B cell (primary cell): ENCODE results near the gene SAP30L. TPM values are rescaled to one million over a fixed set of nuclear protein-coding genes. Genes with fewer than 3 reads are reported as not detected.

Experiments used
- ATAC-seq: fragments of 200-7000 bp; cut with Tn5 transposase; one replicate; pipeline ENCODE4 v1.10.0; 2021; ENCODE audit warnings: low read depth, mild to moderate bottlenecking, moderate number of reproducible peaks, moderate library complexity
- CTCF ChIA-PET: fragments of 350-600 bp; sonication (Branson Sonifier 250); formaldehyde crosslinking; loops from one replicate; lab custom pipeline; 2021; ENCODE audit warnings: antibody characterized with exemption, inconsistent platforms; lab: Charles Lee
- POLR2A ChIA-PET: fragments of 350-600 bp; sonication (Branson Sonifier 250); formaldehyde crosslinking; loops from one replicate; lab custom pipeline; 2021; ENCODE audit warnings: antibody characterized with exemption; lab: Charles Lee
- DNase-seq: peaks from one replicate; pipeline ENCODE4 v3.0.0; 2013
- H2AFZ ChIP-seq: 2 replicates; pipeline ENCODE4 v1.6.1; 2012; ENCODE audit warnings: mild to moderate bottlenecking, low read depth, low read length; ENCODE audit not compliant: insufficient read depth, poor library complexity, severe bottlenecking
- H3K27ac ChIP-seq, 2 donors: 1 replicate in 1 of 2; 2 replicates in 1 of 2; pipeline ENCODE4 v1.5.1; 2012 to 2013; ENCODE audit warnings: low read length in 2 of 2, mild to moderate bottlenecking in 2 of 2, moderate library complexity in 1 of 2
- H3K27me3 ChIP-seq, 4 experiments: fragments of 200-600 bp in 1 of 4; sonication (generic) in 1 of 4; replicated peaks in 1 of 4; 1 replicate in 2 of 4; 2 replicates in 2 of 4; pipeline versions ENCODE4 v1.6.1 to v1.7.0; 2013 to 2016; ENCODE audit warnings: low read length in 3 of 4, mild to moderate bottlenecking in 2 of 4, mixed read lengths in 1 of 4, moderate library complexity in 1 of 4; ENCODE audit not compliant: insufficient read depth in 4 of 4, control insufficient read depth in 3 of 4; ENCODE audit errors: control extremely low read depth in 1 of 4
- H3K36me3 ChIP-seq, 2 experiments: replicated peaks in 1 of 2; 1 replicate in 1 of 2; 2 replicates in 1 of 2; pipeline versions ENCODE4 v1.6.1 to v1.7.1; 2013; ENCODE audit warnings: low read length in 1 of 2; ENCODE audit not compliant: insufficient read depth in 2 of 2, control insufficient read depth in 1 of 2; ENCODE audit errors: control extremely low read depth in 1 of 2, extremely low read depth in 1 of 2
- H3K4me1 ChIP-seq, 2 donors: fragments of 200-600 bp in 1 of 2; sonication (generic) in 1 of 2; 1 replicate in 1 of 2; 2 replicates in 1 of 2; pipeline versions ENCODE4 v1.5.1 to v1.6.1; 2013 to 2017; ENCODE audit warnings: low read length in 2 of 2; ENCODE audit not compliant: control insufficient read depth in 2 of 2, insufficient read depth in 2 of 2
- H3K4me2 ChIP-seq: replicated peaks from 2 replicates; pipeline ENCODE3; 2012; ENCODE audit warnings: mild to moderate bottlenecking, low read depth, low read length; ENCODE audit not compliant: poor library complexity, severe bottlenecking
- H3K4me3 ChIP-seq, 5 experiments: fragments of 200-600 bp in 1 of 5; sonication (generic) in 1 of 5; 1 replicate in 3 of 5; 2 replicates in 2 of 5; pipeline versions ENCODE4 v1.5.1 to v1.7.0; 2011 to 2016; ENCODE audit warnings: low read length in 4 of 5, mild to moderate bottlenecking in 4 of 5, low read depth in 2 of 5, control low read depth in 1 of 5, moderate library complexity in 1 of 5; ENCODE audit not compliant: insufficient read depth in 1 of 5; ENCODE audit errors: control extremely low read depth in 1 of 5, extremely low read depth in 1 of 5
- H3K79me2 ChIP-seq: fragments of 200-600 bp; sonication (generic); one replicate; pipeline ENCODE4 v1.6.0; 2016; ENCODE audit warnings: low read length; ENCODE audit not compliant: control insufficient read depth, insufficient read depth
- H3K9ac ChIP-seq: fragments of 200-600 bp; sonication (generic); 2 replicates; pipeline ENCODE4 v1.6.1; 2017; ENCODE audit warnings: mild to moderate bottlenecking, low read length, moderate library complexity
- H3K9me3 ChIP-seq, 3 donors: one replicate each; pipeline versions ENCODE4 v1.6.1 to v1.7.1; 2013; ENCODE audit warnings: low read length in 2 of 3; ENCODE audit not compliant: control insufficient read depth in 2 of 3, insufficient read depth in 1 of 3; ENCODE audit errors: control extremely low read depth in 1 of 3
- H4K20me1 ChIP-seq: 2 replicates; pipeline ENCODE4 v1.6.0; 2012; ENCODE audit warnings: mild to moderate bottlenecking, low read length; ENCODE audit not compliant: insufficient read depth, control insufficient read depth, poor library complexity, severe bottlenecking
- H3K27ac Mint-ChIP-seq: one replicate; pipeline ENCODE4 v1.8.0; 2021; ENCODE audit warnings: mixed read lengths
- H3K27me3 Mint-ChIP-seq: one replicate; pipeline ENCODE4 v1.8.0; 2021; ENCODE audit warnings: mixed read lengths
- H3K4me1 Mint-ChIP-seq: one replicate; pipeline ENCODE4 v1.8.0; 2021; ENCODE audit warnings: mixed read lengths
- H3K4me3 Mint-ChIP-seq: one replicate; pipeline ENCODE4 v1.8.0; 2021; ENCODE audit warnings: mixed read lengths
- H3K9me3 Mint-ChIP-seq: one replicate; pipeline ENCODE4 v1.8.0; 2022; ENCODE audit warnings: mixed read lengths; ENCODE audit not compliant: insufficient read depth
- EZH2 ChIP-seq: IDR thresholded peaks from 2 replicates; pipeline ENCODE4 v1.6.1; 2012; ENCODE audit warnings: borderline replicate concordance, low read depth, mild to moderate bottlenecking, moderate library complexity, low read length; ENCODE audit not compliant: insufficient read depth, poor library complexity, severe bottlenecking
- WGBS: methylation state at CpG from one replicate; pipeline ENCODE4 v1.1.5; 2013; ENCODE audit warnings: missing lambda C conversion rate; ENCODE audit not compliant: insufficient coverage; 5-methylcytosine and 5-hydroxymethylcytosine counted together
- intact Hi-C: fragments of 100-400 bp; cut with micrococcal nuclease; formaldehyde crosslinking; loops from one replicate; pipeline ENCODE4 v1.10.0; 2022
- polyA minus RNA-seq: library from RNA; depleted of rRNA, polyadenylated mRNA; stranded (reverse); fragments of >200 nt; gene quantifications from 2 replicates; pipeline ENCODE4 v1.2.3, GENCODE V29; 2012
- polyA plus RNA-seq: library from polyadenylated mRNA; depleted of rRNA; stranded (reverse); fragments of >200 nt; gene quantifications from 2 replicates; pipeline ENCODE4 v1.2.3, GENCODE V29; 2012
- total RNA-seq, 2 donors: library from RNA; stranded (reverse); fragments of 120-200 nt in 1 of 2; gene quantifications; 1 replicate in 1 of 2; 2 replicates in 1 of 2; pipeline versions ENCODE4 v1.2.3 to v1.2.4, GENCODE V29; 2013 to 2022
- TF ChIP-seq, protein P1 (sequence below): fragments of 200-600 bp; IDR thresholded peaks from one replicate; pipeline ENCODE4 v1.8.0; 2022; ENCODE audit warnings: antibody characterized with exemption, mild to moderate bottlenecking

SAP30L gene, protein sequence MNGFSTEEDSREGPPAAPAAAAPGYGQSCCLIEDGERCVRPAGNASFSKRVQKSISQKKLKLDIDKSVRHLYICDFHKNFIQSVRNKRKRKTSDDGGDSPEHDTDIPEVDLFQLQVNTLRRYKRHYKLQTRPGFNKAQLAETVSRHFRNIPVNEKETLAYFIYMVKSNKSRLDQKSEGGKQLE
- total RNA-seq (41.5 and 50.0 TPM in 2 replicates), polyA plus RNA-seq (24.9 and 34.8 TPM in 2 replicates), polyA minus RNA-seq (23.1 and 23.4 TPM in 2 replicates)
- total RNA-seq (2013): 42.1 TPM

DNA sequence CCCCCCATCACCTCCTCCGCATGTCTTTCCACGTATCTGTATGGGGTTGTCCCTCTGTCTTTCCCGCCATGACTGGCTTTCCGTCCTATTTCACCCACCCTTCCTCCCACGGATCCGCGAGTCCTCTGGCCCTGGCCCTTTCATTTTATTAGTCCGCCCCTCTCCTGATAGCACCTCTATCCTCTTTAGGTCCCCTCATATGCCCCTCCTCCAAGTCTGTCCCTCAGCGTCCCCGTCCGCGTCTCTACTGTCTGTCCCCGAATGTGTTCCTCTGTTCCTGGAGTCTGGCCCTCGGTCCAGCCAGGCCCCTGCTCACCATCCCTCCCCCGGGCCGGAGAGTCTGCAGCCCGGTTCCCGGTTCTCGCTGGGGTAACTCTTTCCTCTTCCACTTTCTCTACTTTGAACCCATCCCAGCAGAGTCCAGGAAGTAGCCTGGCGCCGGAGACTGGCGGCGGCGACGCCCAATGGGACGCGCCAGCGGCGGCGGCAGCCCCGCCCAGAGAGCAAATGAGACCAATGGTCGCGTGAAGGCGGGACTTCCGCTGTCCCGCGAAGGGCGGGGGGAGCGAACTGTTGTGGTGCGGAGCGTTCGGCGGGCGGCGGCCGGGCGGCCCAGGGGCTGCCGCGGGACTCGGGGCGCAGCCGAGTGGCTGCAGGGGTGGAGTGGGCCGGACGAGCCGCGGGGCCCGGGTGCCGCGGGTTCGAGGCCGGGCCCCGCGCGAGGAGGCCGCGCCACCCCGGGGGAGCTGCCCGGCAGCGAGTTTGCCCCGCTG is at the start of gene SAP30L:
TSS of gene SAP30L (plus strand) at position 576 of the 773 bp plus-strand sequence. CDS start 608 bp downstream, outside the sequence.
- ATAC-seq (peak; percentile 96), DNase-seq (peak; percentile 97)
- Histone ChIP-seq H3K9ac (peak within 1 kb of the TSS; percentile 93), H3K9me3 (no peaks in the 10 kb centered on the region), H3K27ac (peak within 1 kb of the TSS; percentile 9 to 75), H3K4me1 (peaks cover 24 to 32% of the 10 kb centered on the region in 2 donors), H4K20me1 (peaks cover 17% of the 10 kb centered on the region), H3K79me2 (peaks cover 74% of the 10 kb centered on the region), H3K36me3 (peaks cover 0 to 24% of the 10 kb centered on the region in 2 experiments), H3K4me2 (peak within 1 kb of the TSS; percentile 91), H3K4me3 (peak within 1 kb of the TSS; percentile 78 to 99 (median 90)), H3K27me3 (no peaks in the 10 kb centered on the region), H2AFZ (peak within 1 kb of the TSS; percentile 100)
- Mint-ChIP-seq H3K4me3 (peak within 1 kb of the TSS; percentile 98), H3K27me3 (no peaks in the 10 kb centered on the region), H3K9me3 (no peaks in the 10 kb centered on the region), H3K27ac (peak within 1 kb of the TSS; percentile 93), H3K4me1 (peaks cover 53% of the 10 kb centered on the region)
- intact Hi-C loops: loop anchor here (1.0 to 2.0 kb wide), 6 partner anchors 61 to 493 kb away; partner anchors contain the start of genes CNOT8, FAM114A2, GALNT10 and GEMIN5
- no peak for TF ChIP-seq EZH2
- TF ChIP-seq, protein P1, sequence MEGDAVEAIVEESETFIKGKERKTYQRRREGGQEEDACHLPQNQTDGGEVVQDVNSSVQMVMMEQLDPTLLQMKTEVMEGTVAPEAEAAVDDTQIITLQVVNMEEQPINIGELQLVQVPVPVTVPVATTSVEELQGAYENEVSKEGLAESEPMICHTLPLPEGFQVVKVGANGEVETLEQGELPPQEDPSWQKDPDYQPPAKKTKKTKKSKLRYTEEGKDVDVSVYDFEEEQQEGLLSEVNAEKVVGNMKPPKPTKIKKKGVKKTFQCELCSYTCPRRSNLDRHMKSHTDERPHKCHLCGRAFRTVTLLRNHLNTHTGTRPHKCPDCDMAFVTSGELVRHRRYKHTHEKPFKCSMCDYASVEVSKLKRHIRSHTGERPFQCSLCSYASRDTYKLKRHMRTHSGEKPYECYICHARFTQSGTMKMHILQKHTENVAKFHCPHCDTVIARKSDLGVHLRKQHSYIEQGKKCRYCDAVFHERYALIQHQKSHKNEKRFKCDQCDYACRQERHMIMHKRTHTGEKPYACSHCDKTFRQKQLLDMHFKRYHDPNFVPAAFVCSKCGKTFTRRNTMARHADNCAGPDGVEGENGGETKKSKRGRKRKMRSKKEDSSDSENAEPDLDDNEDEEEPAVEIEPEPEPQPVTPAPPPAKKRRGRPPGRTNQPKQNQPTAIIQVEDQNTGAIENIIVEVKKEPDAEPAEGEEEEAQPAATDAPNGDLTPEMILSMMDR: no peak
- under 1% methylated on average over 70 of the region's 70 CpGs for WGBS
- ChIA-PET POLR2A (no interaction called here), CTCF (no interaction called here)
